Mesenchymal stem cell (in vitro differentiated cells and primary cell): ENCODE measurements around the gene GRIN1.

Experiments
- DNase-seq: peaks from one replicate; pipeline ENCODE4 v3.0.0-alpha.2; 2013
- H2AFZ ChIP-seq: one replicate; pipeline ENCODE4 v1.6.1; 2013; ENCODE audit warnings: low read depth, mild to moderate bottlenecking, control low read depth, inconsistent platforms, low read length, moderate library complexity
- H2AK5ac ChIP-seq: 2 replicates; pipeline ENCODE4 v1.6.1; 2013; ENCODE audit warnings: low read length, moderate library complexity, mild to moderate bottlenecking, inconsistent platforms; ENCODE audit not compliant: severe bottlenecking
- H2BK120ac ChIP-seq: one replicate; pipeline ENCODE4 v1.6.1; 2013; ENCODE audit warnings: low read depth, mild to moderate bottlenecking, inconsistent platforms, low read length, moderate library complexity
- H2BK12ac ChIP-seq, 2 experiments: one replicate each; pipeline ENCODE4 v1.6.1; 2013; ENCODE audit warnings: inconsistent platforms in 2 of 2, low read length in 2 of 2, mild to moderate bottlenecking in 2 of 2, moderate library complexity in 2 of 2, control low read depth in 1 of 2
- H2BK15ac ChIP-seq: one replicate; pipeline ENCODE4 v1.6.1; 2013; ENCODE audit warnings: mild to moderate bottlenecking, low read depth, inconsistent platforms; ENCODE audit not compliant: poor library complexity, severe bottlenecking
- H2BK5ac ChIP-seq: 2 replicates; pipeline ENCODE4 v1.6.1; 2013; ENCODE audit warnings: low read depth, mild to moderate bottlenecking, low read length, control low read depth, inconsistent platforms; ENCODE audit not compliant: poor library complexity, severe bottlenecking
- H3K14ac ChIP-seq, 2 experiments: one replicate each; pipeline ENCODE4 v1.6.1; 2013; ENCODE audit warnings: inconsistent platforms in 2 of 2, low read length in 2 of 2, control low read depth in 1 of 2, mild to moderate bottlenecking in 1 of 2, moderate library complexity in 1 of 2
- H3K18ac ChIP-seq, 2 experiments: one replicate each; pipeline ENCODE4 v1.6.1; 2013; ENCODE audit warnings: inconsistent platforms in 2 of 2, low read length in 2 of 2, control low read depth in 1 of 2, low read depth in 1 of 2, mild to moderate bottlenecking in 1 of 2
- H3K23ac ChIP-seq, 2 experiments: one replicate each; pipeline ENCODE4 v1.6.1; 2013; ENCODE audit warnings: inconsistent platforms in 2 of 2, low read length in 2 of 2, mild to moderate bottlenecking in 2 of 2, moderate library complexity in 2 of 2, control low read depth in 1 of 2
- H3K27ac ChIP-seq: 2 replicates; pipeline ENCODE4 v1.5.1; 2013; ENCODE audit warnings: mild to moderate bottlenecking, moderate library complexity, low read length, control low read depth, inconsistent platforms; ENCODE audit not compliant: poor library complexity, severe bottlenecking
- H3K27me3 ChIP-seq, 2 experiments: 2 replicates each; pipeline versions ENCODE4 v1.6.1 to v1.7.0; 2013; ENCODE audit warnings: low read length in 2 of 2, mild to moderate bottlenecking in 2 of 2, moderate library complexity in 2 of 2, control low read depth in 1 of 2, inconsistent platforms in 1 of 2; ENCODE audit not compliant: control insufficient read depth in 1 of 2, insufficient read depth in 1 of 2
- H3K36me3 ChIP-seq, 2 experiments: 2 replicates each; pipeline versions ENCODE4 v1.6.1 to v1.7.0; 2013; ENCODE audit warnings: low read length in 2 of 2, control low read depth in 1 of 2, inconsistent platforms in 1 of 2, low read depth in 1 of 2, mild to moderate bottlenecking in 1 of 2; ENCODE audit not compliant: insufficient read depth in 2 of 2, control insufficient read depth in 1 of 2
- H3K4ac ChIP-seq, 2 experiments: one replicate each; pipeline ENCODE4 v1.6.1; 2013; ENCODE audit warnings: inconsistent platforms in 2 of 2, low read length in 2 of 2, mild to moderate bottlenecking in 2 of 2, moderate library complexity in 2 of 2, control low read depth in 1 of 2, low read depth in 1 of 2
- H3K4me1 ChIP-seq: 2 replicates; pipeline ENCODE4 v1.6.1; 2013; ENCODE audit warnings: low read depth, low read length, control low read depth; ENCODE audit not compliant: control insufficient read depth, insufficient read depth
- H3K4me2 ChIP-seq: 2 replicates; pipeline ENCODE4 v1.6.1; 2013; ENCODE audit warnings: low read length, mild to moderate bottlenecking, inconsistent platforms; ENCODE audit not compliant: poor library complexity, severe bottlenecking
- H3K4me3 ChIP-seq, 2 experiments: 2 replicates each; pipeline versions ENCODE4 v1.5.1 to v1.7.0; 2013; ENCODE audit warnings: low read length in 2 of 2, mild to moderate bottlenecking in 2 of 2, control low read depth in 1 of 2, low read depth in 1 of 2; ENCODE audit not compliant: insufficient read depth in 1 of 2
- H3K79me1 ChIP-seq: replicated peaks from 2 replicates; pipeline ENCODE4 v1.6.1; 2013; ENCODE audit warnings: mild to moderate bottlenecking, control low read depth, low read length, inconsistent platforms; ENCODE audit not compliant: poor library complexity, severe bottlenecking
- H3K9ac ChIP-seq: 2 replicates; pipeline ENCODE4 v1.7.0; 2013; ENCODE audit warnings: mild to moderate bottlenecking, low read length, moderate library complexity
- H3K9me3 ChIP-seq: 2 replicates; pipeline ENCODE4 v1.7.0; 2013; ENCODE audit warnings: mild to moderate bottlenecking, low read length; ENCODE audit not compliant: control insufficient read depth
- H4K8ac ChIP-seq: one replicate; pipeline ENCODE4 v1.6.1; 2013; ENCODE audit warnings: inconsistent platforms, mild to moderate bottlenecking, low read length, moderate library complexity
- H4K91ac ChIP-seq: one replicate; pipeline ENCODE4 v1.6.1; 2013; ENCODE audit warnings: mild to moderate bottlenecking, low read length, inconsistent platforms
- WGBS: methylation state at CpG from one replicate; pipeline ENCODE4 v1.1.7; 2013; ENCODE audit warnings: mixed read lengths; 5-methylcytosine and 5-hydroxymethylcytosine counted together

GRIN1 gene

DNA sequence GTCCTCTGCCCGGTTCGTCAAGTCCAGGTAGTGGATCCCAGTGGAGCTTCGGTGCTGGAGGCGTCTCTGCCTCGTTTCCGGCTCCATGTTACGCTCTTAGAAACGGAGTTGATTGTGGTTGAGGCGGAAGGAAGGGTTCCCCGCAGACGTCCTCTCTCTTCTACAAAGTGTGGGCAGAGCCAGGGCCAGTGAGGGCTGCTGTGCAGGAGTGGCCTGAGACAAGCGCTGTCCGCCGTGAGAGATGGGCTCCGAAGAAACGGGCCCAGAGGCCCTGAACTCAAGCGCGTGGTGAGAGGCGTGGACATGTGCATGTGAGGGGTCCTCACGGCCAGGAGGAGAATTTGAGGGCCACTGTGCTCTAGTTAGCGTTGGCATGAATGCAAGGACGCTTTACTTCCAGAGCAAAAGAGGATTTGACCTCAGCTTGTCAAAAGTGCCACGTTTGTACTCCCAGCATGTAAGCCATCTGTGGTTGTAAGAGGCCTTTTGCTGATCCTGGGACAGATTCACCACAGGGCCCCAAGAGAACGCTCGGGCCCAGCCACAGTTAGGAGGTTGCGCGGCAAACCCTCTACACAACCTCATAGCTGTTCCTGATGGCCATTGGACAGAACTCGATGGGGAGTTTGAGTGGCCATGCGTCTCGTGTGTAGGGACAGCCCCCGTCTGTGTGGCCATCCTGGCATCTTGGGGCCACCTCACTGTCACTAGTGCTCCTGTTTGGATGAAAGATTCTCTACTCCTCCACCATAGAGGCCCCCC, 42.0 kb upstream of the GRIN1 start:
- no peak for DNase-seq
- peak overlapping the region; percentile 46 for H4K8ac ChIP-seq
- WGBS = 97% methylated on average over 31 of the region's 31 CpGs

DNA sequence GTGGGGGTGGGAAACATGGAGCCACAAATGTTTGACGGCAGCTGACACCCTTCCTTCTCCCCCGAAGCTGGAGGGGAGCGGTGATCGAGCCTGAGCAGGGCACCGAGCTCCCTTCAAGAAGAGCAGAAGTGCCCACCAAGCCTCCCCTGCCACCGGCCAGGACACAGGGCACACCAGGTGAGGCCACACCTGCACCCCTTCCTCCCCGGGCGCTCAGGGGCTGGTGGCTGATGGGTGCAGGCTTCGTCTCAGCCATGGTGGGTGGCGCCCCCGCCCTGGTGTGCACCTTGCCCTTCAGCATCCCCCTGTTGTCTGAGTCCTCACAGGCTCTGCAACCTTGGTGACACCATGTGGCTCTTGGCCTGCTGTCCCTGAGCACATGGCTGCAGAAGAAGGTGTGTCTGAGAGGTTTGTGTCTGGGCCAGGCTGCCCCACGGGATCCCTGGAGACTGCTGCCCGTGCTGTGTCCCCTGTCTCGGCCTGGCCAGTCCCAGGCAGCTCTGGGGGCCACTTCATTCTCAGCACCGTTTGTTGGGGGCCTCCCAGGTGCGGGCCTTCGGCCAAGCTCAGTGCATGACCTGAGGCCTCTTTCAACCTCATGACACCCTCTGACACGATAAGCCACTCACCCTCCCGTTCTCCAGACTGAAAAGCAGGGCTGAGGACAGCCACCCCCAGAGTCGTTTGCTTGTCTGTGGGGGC, 41.0 kb upstream of the GRIN1 start:
- no peak overlapping the region for H3K23ac ChIP-seq

More for the DNA sequence above, 42.0 kb upstream of the GRIN1 start:
- Histone ChIP-seq H2BK15ac (peak overlapping the region; percentile 13), H4K91ac (no peak overlapping the region), H3K27ac (no peak overlapping the region), H3K36me3 (peaks cover 66 to 74% of the 10 kb centered on the region in 2 experiments), H3K4me2 (no peak overlapping the region), H2BK5ac (no peak overlapping the region), H3K23ac (no peak overlapping the region), H2AFZ (no peak overlapping the region), H2BK12ac (no peak overlapping the region), H3K79me1 (peaks cover 37% of the 10 kb centered on the region), H3K27me3 (no peaks in the 10 kb centered on the region), H3K14ac (no peak overlapping the region), H3K9ac (no peak overlapping the region), H3K4me3 (peak overlapping the region in 1 of 2 experiments; percentile 26), H2BK120ac (no peak overlapping the region), H3K18ac (no peak overlapping the region), H3K4ac (no peak overlapping the region), H2AK5ac (no peak overlapping the region), H3K9me3 (no peaks in the 10 kb centered on the region), H3K4me1 (peaks cover 2% of the 10 kb centered on the region)

GRCh38 chr9:137099231-137099630, 39.7 kb upstream of the GRIN1 start:
- no peak overlapping the region for H3K14ac ChIP-seq
- no peak overlapping the region for H2AFZ ChIP-seq
- H3K36me3 ChIP-seq = peaks cover 81 to 84% of the 10 kb centered on the region in 2 experiments
- no peaks in the 10 kb centered on the region for H3K27me3 ChIP-seq
- no peak overlapping the region for H2BK12ac ChIP-seq
- H3K79me1 ChIP-seq = peaks cover 34% of the 10 kb centered on the region
- no peak overlapping the region for H3K4ac ChIP-seq
- H3K9ac ChIP-seq = no peak overlapping the region
- no peaks in the 10 kb centered on the region for H3K9me3 ChIP-seq
- peaks cover 2% of the 10 kb centered on the region for H3K4me1 ChIP-seq
- H4K91ac ChIP-seq = no peak overlapping the region
- H2BK120ac ChIP-seq = no peak overlapping the region
- H3K23ac ChIP-seq = no peak overlapping the region
- no peak overlapping the region for H4K8ac ChIP-seq
- no peak overlapping the region for H2BK5ac ChIP-seq
- DNase-seq = no peak
- no peak overlapping the region for H3K4me3 ChIP-seq
- no peak overlapping the region for H2BK15ac ChIP-seq
- H3K4me2 ChIP-seq = no peak overlapping the region
- WGBS = 97% methylated on average over 14 of the region's 14 CpGs
- no peak overlapping the region for H3K18ac ChIP-seq
- H3K27ac ChIP-seq = no peak overlapping the region
- H2AK5ac ChIP-seq = no peak overlapping the region

More for the DNA sequence above, 41.0 kb upstream of the GRIN1 start:
- Histone ChIP-seq H3K79me1 (peaks cover 34% of the 10 kb centered on the region), H2AK5ac (no peak overlapping the region), H3K27ac (no peak overlapping the region), H2BK12ac (no peak overlapping the region), H3K4me2 (no peak overlapping the region), H2BK5ac (no peak overlapping the region), H4K8ac (no peak overlapping the region), H3K4me3 (no peak overlapping the region), H3K27me3 (no peaks in the 10 kb centered on the region), H2BK15ac (no peak overlapping the region), H3K4me1 (peaks cover 2% of the 10 kb centered on the region), H3K36me3 (peaks cover 73 to 74% of the 10 kb centered on the region in 2 experiments), H3K4ac (no peak overlapping the region), H3K18ac (no peak overlapping the region), H3K14ac (no peak overlapping the region), H2AFZ (no peak overlapping the region), H3K9me3 (no peaks in the 10 kb centered on the region), H2BK120ac (no peak overlapping the region), H3K9ac (no peak overlapping the region), H4K91ac (no peak overlapping the region)
- WGBS = 98% methylated on average over 20 of the region's 20 CpGs
- no peak for DNase-seq

- Histone ChIP-seq H3K79me1 (peaks cover 33% of the 10 kb centered on the region), H2BK120ac (no peak overlapping the region), H3K4ac (no peak overlapping the region), H3K18ac (no peak overlapping the region), H2AK5ac (no peak overlapping the region), H3K4me2 (no peak overlapping the region), H3K14ac (no peak overlapping the region), H2AFZ (no peak overlapping the region), H3K9me3 (no peaks in the 10 kb centered on the region), H2BK12ac (no peak overlapping the region), H3K4me1 (no peaks in the 10 kb centered on the region), H3K4me3 (no peak overlapping the region), H4K91ac (no peak overlapping the region), H2BK5ac (no peak overlapping the region), H3K23ac (no peak overlapping the region), H3K9ac (no peak overlapping the region), H3K36me3 (peaks cover 93 to 95% of the 10 kb centered on the region in 2 experiments), H4K8ac (no peak overlapping the region), H3K27ac (no peak overlapping the region), H3K27me3 (no peaks in the 10 kb centered on the region), H2BK15ac (no peak overlapping the region)
- no peak for DNase-seq
- 96% methylated on average over 37 of the region's 37 CpGs for WGBS
Measured at GRCh38 chr9:137103206-137103999, 35.6 kb upstream of the GRIN1 start.
